Omental fat pad (tissue), 4 donors: ENCODE data around the gene AQP12B. TPM values are rescaled to one million over a fixed set of nuclear protein-coding genes. Genes with fewer than 3 reads are reported as not detected.
"Not testable (repeated sequence)": the region's sequence is repeated elsewhere in the genome, so short reads cannot be mapped to it uniquely, and the experiment has no call there.

ENCODE experiments used
- ATAC-seq: fragments of 150-250 bp; one replicate; pipeline ENCODE4 v1.9.1; 2016; ENCODE audit warnings: mild to moderate bottlenecking, moderate library complexity; ENCODE audit not compliant: low FRiP score
- DNase-seq: peaks from one replicate; pipeline ENCODE4 v3.0.0-alpha.2; 2019; ENCODE audit warnings: low spot score
- total RNA-seq, 4 donors: library from RNA; depleted of rRNA; stranded (reverse); fragments of >200 nt; gene quantifications; one replicate each; pipeline ENCODE4 v1.1.0, GENCODE V29; 2016
- TF ChIP-seq, protein P1 (sequence below), 3 donors: fragments of 450-650 bp; IDR thresholded peaks; one replicate each; pipeline ENCODE4 v1.5.1; 2016 to 2017; ENCODE audit warnings: antibody characterized with exemption in 3 of 3, mild to moderate bottlenecking in 3 of 3, moderate library complexity in 2 of 3

Gene AQP12B
- total RNA-seq, 4 donors from 2014 or later, result not detected

DNA sequence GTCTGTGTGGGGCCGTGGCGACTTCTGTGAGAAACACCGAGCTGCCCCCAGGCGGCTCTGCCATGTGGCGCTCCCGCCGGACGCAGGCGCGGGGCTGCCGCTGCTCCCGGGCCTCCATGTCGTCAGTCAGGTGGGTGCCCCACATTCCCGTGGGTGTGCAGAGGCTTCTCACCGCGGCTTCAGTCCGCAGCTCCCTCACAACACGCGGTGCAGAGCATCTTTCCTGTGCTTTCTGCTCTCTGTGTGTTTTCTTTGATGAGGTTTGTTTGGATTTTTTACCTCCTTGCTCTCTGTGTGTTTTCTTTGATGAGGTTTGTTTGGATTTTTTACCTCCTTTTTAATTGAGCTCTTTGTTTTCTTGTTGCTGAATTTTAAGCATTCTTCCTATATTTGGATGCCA, 22.0 kb upstream of the AQP12B start:
- ATAC-seq, result no peak
- TF ChIP-seq, protein P1, sequence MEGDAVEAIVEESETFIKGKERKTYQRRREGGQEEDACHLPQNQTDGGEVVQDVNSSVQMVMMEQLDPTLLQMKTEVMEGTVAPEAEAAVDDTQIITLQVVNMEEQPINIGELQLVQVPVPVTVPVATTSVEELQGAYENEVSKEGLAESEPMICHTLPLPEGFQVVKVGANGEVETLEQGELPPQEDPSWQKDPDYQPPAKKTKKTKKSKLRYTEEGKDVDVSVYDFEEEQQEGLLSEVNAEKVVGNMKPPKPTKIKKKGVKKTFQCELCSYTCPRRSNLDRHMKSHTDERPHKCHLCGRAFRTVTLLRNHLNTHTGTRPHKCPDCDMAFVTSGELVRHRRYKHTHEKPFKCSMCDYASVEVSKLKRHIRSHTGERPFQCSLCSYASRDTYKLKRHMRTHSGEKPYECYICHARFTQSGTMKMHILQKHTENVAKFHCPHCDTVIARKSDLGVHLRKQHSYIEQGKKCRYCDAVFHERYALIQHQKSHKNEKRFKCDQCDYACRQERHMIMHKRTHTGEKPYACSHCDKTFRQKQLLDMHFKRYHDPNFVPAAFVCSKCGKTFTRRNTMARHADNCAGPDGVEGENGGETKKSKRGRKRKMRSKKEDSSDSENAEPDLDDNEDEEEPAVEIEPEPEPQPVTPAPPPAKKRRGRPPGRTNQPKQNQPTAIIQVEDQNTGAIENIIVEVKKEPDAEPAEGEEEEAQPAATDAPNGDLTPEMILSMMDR (IDR thresholded peaks at IDR 0.05), result no peak
- no peak for DNase-seq

DNA sequence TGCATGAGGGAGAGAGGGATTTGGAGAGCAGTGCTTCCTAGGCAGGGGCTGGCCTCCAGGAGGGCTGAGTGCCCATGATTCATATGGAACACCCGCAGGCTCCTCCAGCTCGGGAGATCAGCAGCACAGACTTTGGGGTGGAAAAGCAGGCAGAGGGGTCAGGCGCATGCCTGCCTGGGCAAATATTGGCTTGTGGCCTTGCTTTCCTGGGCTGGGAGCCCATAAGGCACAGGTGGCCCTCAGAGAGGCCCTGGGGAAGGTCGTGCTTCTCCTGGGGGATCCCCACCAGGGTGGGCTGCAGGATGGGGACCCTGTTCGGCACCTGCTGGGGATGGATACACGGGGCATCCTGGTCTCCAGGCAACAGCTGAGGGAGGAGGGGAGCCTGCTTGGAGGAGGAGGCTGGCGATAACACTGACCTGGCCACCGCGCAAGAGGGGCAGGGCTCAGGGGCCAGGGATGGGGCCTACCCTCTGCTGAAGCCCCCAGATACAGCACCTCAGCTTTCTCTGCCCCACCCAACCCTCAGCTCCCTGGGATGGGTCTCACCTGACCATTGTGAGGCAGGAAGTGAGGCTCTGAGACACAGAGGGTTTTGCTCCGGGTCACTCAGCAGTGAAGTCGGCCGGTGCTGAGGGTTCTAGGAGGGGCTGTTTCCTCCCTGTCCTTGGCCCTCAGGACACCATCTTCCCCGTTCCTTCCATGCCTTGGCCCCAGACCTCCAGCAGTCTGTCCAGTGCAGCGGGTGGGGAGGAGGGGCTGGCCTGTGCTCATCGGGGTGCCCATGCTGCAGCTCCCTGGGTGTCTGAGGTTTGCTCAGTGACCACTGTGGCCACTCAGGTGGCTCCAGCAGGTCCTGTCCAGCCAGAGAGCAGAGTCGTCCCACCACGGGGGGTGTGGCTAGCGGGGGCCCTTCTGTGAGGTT, 21.0 kb upstream of the AQP12B start:
- TF ChIP-seq, protein P1 (IDR thresholded peaks at IDR 0.05), result no peak
- DNase-seq (no peak), ATAC-seq (no peak)

DNA sequence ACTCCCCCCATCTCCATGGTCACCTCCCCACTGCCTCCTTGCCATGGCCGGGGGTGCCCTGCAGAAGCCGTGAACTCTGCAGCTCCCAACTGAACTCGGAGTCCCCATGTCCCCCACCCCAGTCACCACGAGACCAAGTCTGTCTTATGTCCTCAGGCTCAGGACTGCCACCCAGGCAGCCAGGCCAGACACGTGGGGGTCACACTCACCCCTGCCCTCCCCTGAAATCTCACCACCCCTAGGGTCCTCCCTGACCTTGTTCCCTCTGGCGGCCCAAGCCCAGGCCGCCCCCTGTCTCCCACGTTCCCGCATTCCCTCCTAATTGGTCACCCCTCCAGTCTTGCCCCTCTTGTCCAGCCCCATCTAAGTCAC, 19.9 kb upstream of the AQP12B start:
- TF ChIP-seq, protein P1 (IDR thresholded peaks at IDR 0.05), result no peak
- no peak for ATAC-seq
- DNase-seq, result no peak

GRCh38 chr2:240701736-240702639, 19.3 kb upstream of the AQP12B start:
- DNase-seq, result no peak
- ATAC-seq, result no peak
- TF ChIP-seq, protein P1 (IDR thresholded peaks at IDR 0.05), result no peak

- TF ChIP-seq, protein P1 (IDR thresholded peaks at IDR 0.05), result no peak
- DNase-seq, result no peak
- no peak for ATAC-seq
Observed at GRCh38 chr2:240701091-240701735, 18.5 kb upstream of the AQP12B start.

DNA sequence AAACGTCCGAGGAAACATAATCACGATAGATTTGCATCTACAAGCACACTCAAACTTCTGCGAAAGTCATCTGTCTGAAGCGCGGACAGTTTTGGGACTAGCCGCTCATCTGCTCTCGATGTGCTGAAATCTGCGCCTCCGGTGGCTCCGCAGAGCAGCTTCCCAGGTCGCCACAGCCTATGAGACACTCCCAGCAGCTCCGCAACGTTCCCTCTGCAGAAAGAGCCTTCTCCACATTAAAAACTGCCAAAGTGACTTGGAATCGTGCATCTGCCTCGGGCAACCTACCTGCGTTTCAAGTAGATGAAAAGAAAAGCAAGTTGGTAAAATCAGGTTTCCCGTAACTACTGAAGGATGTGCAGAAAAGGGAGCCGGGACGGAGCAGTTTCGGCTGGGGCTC, 17.9 kb upstream of the AQP12B start:
- DNase-seq, ATAC-seq: not testable (repeated sequence)

- not testable (repeated sequence) for DNase-seq, ATAC-seq
Observed at GRCh38 chr2:240699835-240700234, 17.1 kb upstream of the AQP12B start.

GRCh38 chr2:240698852-240699561, 16.3 kb upstream of the AQP12B start:
- not testable (repeated sequence) for DNase-seq
- ATAC-seq, result peak; percentile 52

DNA sequence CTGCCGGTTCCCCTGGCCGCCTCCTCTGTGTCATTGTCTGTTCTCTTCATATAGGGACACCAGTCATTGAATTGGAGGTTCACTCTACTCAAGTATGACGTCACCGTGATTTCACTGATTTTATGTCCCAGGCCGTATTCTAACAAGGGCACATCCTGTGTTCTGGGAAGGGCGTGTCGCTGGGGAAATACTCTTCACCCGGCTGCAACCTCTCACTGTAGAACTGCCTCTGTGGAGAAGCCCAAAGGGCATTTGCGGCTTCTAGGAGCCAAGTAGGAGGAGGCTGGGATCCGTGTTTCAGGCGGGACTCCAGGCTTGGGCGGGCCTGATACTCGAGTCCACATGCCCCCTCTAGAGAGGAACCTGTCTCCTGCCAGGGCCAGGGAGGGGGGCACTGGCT, 13.8 kb upstream of the AQP12B start:
- not testable (repeated sequence) for DNase-seq, ATAC-seq

DNA sequence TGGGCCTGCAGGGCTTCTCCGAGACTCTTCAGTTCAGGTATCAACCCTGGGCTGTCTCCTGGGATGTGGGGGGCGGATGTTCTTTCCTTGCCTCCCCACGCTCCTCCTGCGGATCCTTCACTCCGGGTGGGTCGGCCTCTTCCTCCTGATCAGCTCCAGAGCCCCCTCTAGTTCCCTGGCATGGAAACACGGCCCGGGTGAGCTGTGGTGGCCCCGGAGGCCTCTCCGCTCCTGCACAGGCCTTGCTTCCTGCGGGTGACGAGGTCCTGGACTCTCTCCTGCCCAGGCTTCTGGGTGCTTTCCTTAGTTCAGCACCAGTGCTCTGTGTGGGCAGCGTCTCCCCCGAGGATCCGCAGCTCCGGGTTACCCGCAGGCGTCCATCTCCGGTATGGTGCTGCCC, 12.9 kb upstream of the AQP12B start:
- not testable (repeated sequence) for ATAC-seq, DNase-seq

DNA sequence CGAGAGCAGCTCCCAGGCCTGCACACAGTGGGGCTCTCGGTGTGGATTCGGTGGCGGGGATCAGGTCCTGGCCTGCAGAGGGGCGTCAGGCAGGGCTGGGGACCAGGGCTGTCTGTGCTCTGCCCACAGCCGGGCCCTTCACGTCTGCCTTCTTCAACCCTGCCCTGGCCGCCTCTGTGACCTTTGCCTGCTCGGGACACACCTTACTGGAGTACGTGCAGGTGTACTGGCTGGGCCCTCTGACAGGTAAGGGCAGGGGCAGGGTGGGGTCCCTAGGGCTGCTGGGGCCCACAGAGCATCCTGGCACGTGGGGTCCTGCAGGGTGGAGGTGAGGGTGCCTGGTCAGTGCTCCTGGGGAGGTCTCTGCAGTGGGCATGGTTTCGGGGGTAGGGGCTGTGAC, 11.6 kb upstream of the AQP12B start:
- not testable (repeated sequence) for DNase-seq, ATAC-seq
